Activated naive CD4-positive, alpha-beta T cell treated with anti-CD3 and anti-CD28 coated beads, Interleukin-2, amount 10 ng/mL, durations not matched to agents 7 days and 5 days (primary cell): ENCODE data around the gene WWP2.
"Not testable (repeated sequence)": the region's sequence is repeated elsewhere in the genome, so short reads cannot be mapped to it uniquely, and the experiment has no call there.

Experiments
- CTCF ChIA-PET: fragments of 350-600 bp; sonication (Branson Sonifier 250); formaldehyde crosslinking; loops from one replicate; lab custom pipeline; 2021; ENCODE audit warnings: antibody characterized with exemption; lab: Charles Lee
- DNase-seq: peaks from one replicate; pipeline ENCODE4 v3.0.0-alpha.2; 2020
- H3K27ac Mint-ChIP-seq: one replicate; pipeline ENCODE4 v1.8.0; 2021; ENCODE audit warnings: mild to moderate bottlenecking, moderate library complexity, mixed read lengths
- H3K27me3 Mint-ChIP-seq: one replicate; pipeline ENCODE4 v1.8.0; 2021; ENCODE audit warnings: mild to moderate bottlenecking, mixed read lengths
- H3K36me3 Mint-ChIP-seq: one replicate; pipeline ENCODE4 v1.8.0; 2021; ENCODE audit warnings: mixed read lengths
- H3K4me1 Mint-ChIP-seq: one replicate; pipeline ENCODE4 v1.8.0; 2021; ENCODE audit warnings: mixed read lengths
- H3K4me3 Mint-ChIP-seq: one replicate; pipeline ENCODE4 v1.8.0; 2021; ENCODE audit warnings: mild to moderate bottlenecking, moderate library complexity, mixed read lengths
- H3K9me3 Mint-ChIP-seq: one replicate; pipeline ENCODE4 v1.8.0; 2021; ENCODE audit warnings: mixed read lengths

The WWP2 gene

DNA sequence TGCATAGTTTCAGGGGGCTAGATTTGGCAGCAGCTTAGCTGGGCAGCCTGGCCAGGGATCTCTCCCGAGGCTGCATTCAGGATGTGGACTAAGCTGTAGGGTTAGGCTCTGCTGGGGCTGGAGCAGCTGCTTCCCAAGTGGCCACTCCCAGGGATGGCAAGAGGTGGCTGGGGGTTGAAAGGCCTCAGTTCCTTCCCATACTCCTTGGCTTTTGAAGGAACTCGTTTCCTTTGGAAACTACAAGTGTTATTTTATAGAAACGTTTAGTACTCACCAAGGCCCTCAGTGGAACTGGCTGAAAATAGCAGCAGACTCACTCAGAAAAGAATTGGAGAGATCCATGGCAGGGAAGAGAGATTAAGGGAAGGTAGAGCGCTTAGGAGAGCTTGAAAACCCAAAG, 76.4 kb downstream of the WWP2 start:
- H3K27ac Mint-ChIP-seq = no peak overlapping the region
- H3K4me3 Mint-ChIP-seq = no peak overlapping the region
- peaks cover 5% of the 10 kb centered on the region for H3K4me1 Mint-ChIP-seq
- H3K36me3 Mint-ChIP-seq = peaks cover 29% of the 10 kb centered on the region
- no peaks in the 10 kb centered on the region for H3K9me3 Mint-ChIP-seq
- CTCF ChIA-PET = no interaction called here
- no peaks in the 10 kb centered on the region for H3K27me3 Mint-ChIP-seq
- DNase-seq = no peak

DNA sequence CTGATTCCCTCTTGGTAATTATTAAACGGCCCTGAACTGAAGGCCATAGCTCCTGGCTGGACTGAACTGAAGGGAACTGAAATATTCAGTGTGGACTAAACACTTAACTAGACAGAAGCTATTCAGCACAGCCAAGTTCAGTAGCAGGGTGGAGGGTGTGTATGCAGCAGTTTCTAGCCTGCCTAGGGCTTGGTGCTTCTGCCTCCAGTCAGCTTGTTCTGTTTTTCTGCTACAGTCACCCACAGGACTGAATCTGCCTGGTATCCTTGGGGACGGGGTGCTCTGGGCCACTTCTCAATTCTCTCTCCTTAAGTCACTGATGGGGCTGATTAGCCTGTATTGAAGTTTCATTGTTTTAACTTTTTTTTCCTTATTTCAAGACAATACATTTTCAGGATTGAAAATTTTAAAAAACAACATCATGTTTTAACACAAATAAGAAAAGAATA, 77.1 kb downstream of the WWP2 start:
- peaks cover 34% of the 10 kb centered on the region for H3K36me3 Mint-ChIP-seq
- no peaks in the 10 kb centered on the region for H3K9me3 Mint-ChIP-seq
- no peak for DNase-seq
- H3K27me3 Mint-ChIP-seq = no peaks in the 10 kb centered on the region
- H3K27ac Mint-ChIP-seq = no peak overlapping the region
- peaks cover under 1% of the 10 kb centered on the region for H3K4me1 Mint-ChIP-seq
- CTCF ChIA-PET = no interaction called here
- no peak overlapping the region for H3K4me3 Mint-ChIP-seq

DNA sequence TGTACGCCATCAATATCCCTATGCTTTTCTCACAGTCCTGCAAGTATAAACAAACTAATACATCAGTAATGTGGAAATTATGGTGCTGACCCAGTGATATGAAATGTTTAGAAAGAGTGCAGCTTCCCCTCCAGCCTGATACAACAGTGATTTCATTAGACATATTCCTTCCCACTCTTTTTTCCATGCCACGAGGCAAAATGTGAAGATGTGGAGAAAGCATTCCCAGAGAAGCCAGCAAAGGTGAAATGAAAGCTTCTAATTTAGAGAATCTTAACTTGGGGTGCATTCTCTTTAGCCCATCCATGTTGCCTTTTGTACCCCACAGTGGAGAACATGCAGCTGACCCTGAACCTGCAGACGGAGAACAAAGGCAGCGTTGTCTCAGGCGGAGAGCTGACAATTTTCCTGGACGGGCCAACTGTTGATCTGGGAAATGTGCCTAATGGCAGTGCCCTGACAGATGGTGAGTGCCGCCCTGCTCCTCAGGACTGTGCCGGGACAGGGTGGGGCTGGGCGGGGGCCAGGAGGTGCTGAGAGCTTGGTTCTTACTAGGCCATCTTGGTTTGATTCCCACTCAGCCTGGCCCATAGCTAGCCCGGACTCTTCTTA, 77.8 kb downstream of the WWP2 start:
- CTCF ChIA-PET = no interaction called here
- Mint-ChIP-seq H3K36me3 (peaks cover 34% of the 10 kb centered on the region), H3K27me3 (no peaks in the 10 kb centered on the region), H3K27ac (no peak overlapping the region), H3K4me1 (no peaks in the 10 kb centered on the region), H3K4me3 (no peak overlapping the region), H3K9me3 (no peaks in the 10 kb centered on the region)
- DNase-seq = no peak

GRCh38 chr16:69840975-69841374, 78.8 kb downstream of the WWP2 start:
- peaks cover 36% of the 10 kb centered on the region for H3K36me3 Mint-ChIP-seq
- CTCF ChIA-PET = no interaction called here
- no peak for DNase-seq
- H3K27me3 Mint-ChIP-seq = no peaks in the 10 kb centered on the region
- no peaks in the 10 kb centered on the region for H3K9me3 Mint-ChIP-seq
- no peaks in the 10 kb centered on the region for H3K4me1 Mint-ChIP-seq
- H3K4me3 Mint-ChIP-seq = no peak overlapping the region
- H3K27ac Mint-ChIP-seq = no peak overlapping the region

DNA sequence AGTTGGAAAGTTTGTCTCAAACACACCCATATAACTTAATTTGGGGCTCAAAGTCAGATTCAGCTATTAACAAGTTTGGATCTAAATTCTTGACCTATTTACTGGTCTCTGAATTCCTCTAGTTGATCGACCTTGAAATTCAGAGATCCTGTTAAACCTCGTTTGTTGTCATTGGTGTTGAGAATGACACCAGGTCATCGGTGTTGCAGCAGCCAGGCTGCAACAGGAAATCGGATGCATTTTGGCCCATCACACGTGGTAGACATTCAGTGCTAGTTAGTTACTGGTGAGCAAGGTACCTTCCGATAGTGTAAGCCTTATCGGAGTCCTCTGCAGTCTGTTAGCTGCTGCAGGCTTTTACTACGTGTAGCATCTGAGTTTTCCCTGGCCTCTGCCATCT, 82.3 kb downstream of the WWP2 start:
- Mint-ChIP-seq H3K27me3 (no peaks in the 10 kb centered on the region), H3K4me1 (no peaks in the 10 kb centered on the region), H3K4me3 (no peak overlapping the region), H3K9me3 (no peaks in the 10 kb centered on the region), H3K27ac (no peak overlapping the region), H3K36me3 (peaks cover 33% of the 10 kb centered on the region)
- CTCF ChIA-PET = no interaction called here
- no peak for DNase-seq

GRCh38 chr16:69845181-69845580, 83.0 kb downstream of the WWP2 start:
- Mint-ChIP-seq H3K36me3 (peaks cover 29% of the 10 kb centered on the region), H3K4me1 (no peaks in the 10 kb centered on the region), H3K9me3 (no peaks in the 10 kb centered on the region), H3K27ac (no peak overlapping the region), H3K27me3 (no peaks in the 10 kb centered on the region), H3K4me3 (no peak overlapping the region)
- no peak for DNase-seq
- CTCF ChIA-PET = no interaction called here

GRCh38 chr16:69847643-69848042, 85.5 kb downstream of the WWP2 start:
- no peak overlapping the region for H3K27ac Mint-ChIP-seq
- peaks cover 15% of the 10 kb centered on the region for H3K36me3 Mint-ChIP-seq
- CTCF ChIA-PET = no interaction called here

GRCh38 chr16:69848637-69849545, 86.8 kb downstream of the WWP2 start:
- CTCF ChIA-PET = no interaction called here
- H3K9me3 Mint-ChIP-seq = no peaks in the 10 kb centered on the region
- H3K27me3 Mint-ChIP-seq = no peaks in the 10 kb centered on the region
- no peak overlapping the region for H3K4me3 Mint-ChIP-seq
- no peaks in the 10 kb centered on the region for H3K4me1 Mint-ChIP-seq
- DNase-seq = no peak
- H3K36me3 Mint-ChIP-seq = peaks cover 15% of the 10 kb centered on the region
- H3K27ac Mint-ChIP-seq = no peak overlapping the region

More at GRCh38 chr16:69847643-69848042, 85.5 kb downstream of the WWP2 start:
- H3K9me3 Mint-ChIP-seq = no peaks in the 10 kb centered on the region
- H3K4me3 Mint-ChIP-seq = no peak overlapping the region
- H3K27me3 Mint-ChIP-seq = no peaks in the 10 kb centered on the region
- H3K4me1 Mint-ChIP-seq = no peaks in the 10 kb centered on the region
- no peak for DNase-seq

GRCh38 chr16:69851491-69852240, 89.5 kb downstream of the WWP2 start:
- peaks cover 8% of the 10 kb centered on the region for H3K36me3 Mint-ChIP-seq
- H3K4me3 Mint-ChIP-seq = no peak overlapping the region
- no peak for DNase-seq
- no peaks in the 10 kb centered on the region for H3K9me3 Mint-ChIP-seq
- H3K27ac Mint-ChIP-seq = no peak overlapping the region
- CTCF ChIA-PET = no interaction called here
- no peaks in the 10 kb centered on the region for H3K27me3 Mint-ChIP-seq
- H3K4me1 Mint-ChIP-seq = no peaks in the 10 kb centered on the region

DNA sequence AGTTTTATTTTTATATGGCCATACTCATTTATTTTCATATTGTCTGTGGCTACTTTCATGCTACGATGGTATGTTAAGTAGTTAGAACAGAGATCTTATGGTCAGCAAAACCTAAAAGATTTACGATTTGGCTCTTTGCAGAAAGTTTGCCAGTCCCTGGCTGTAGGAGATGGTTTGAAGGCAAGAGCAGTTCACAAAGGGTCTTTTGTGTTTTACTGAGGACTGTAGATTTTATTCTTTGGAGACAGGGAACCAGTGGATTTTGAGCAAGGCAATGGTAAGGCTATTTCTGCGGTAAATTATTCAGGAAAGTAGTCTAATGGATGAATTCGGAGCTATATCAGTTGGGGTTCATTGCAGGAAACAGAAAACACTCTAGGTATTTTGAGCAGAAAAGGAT, 90.7 kb downstream of the WWP2 start:
- CTCF ChIA-PET = no interaction called here

DNA sequence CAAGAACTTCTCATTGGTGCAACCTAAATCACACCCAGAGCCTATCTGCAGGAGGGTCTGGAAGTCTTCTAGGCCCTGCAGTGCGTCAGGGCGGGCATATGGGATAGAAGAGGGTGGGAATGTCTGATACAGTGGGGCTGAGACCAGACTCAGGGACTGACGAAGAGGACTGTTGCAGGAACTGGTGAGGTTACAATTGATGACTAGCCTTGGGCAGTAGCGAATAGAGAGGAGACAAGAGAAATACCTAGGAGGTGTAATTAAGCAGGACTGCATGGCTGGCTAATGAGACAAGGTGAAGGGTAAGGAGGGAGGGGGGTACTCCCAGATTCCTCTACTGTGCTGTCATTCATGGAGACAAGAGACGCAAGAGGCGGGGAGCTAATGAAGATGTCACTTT, 91.3 kb downstream of the WWP2 start:
- Mint-ChIP-seq H3K36me3 (peaks cover 9% of the 10 kb centered on the region), H3K27ac (no peak overlapping the region), H3K4me3 (no peak overlapping the region), H3K9me3 (no peaks in the 10 kb centered on the region), H3K4me1 (peaks cover 7% of the 10 kb centered on the region), H3K27me3 (no peaks in the 10 kb centered on the region)
- no peak for DNase-seq
- CTCF ChIA-PET = no interaction called here

More for the DNA sequence above, 90.7 kb downstream of the WWP2 start:
- no peak for DNase-seq
- H3K36me3 Mint-ChIP-seq = peaks cover 8% of the 10 kb centered on the region
- no peak overlapping the region for H3K4me3 Mint-ChIP-seq
- no peaks in the 10 kb centered on the region for H3K27me3 Mint-ChIP-seq
- no peak overlapping the region for H3K27ac Mint-ChIP-seq
- peaks cover 2% of the 10 kb centered on the region for H3K4me1 Mint-ChIP-seq
- no peaks in the 10 kb centered on the region for H3K9me3 Mint-ChIP-seq

DNA sequence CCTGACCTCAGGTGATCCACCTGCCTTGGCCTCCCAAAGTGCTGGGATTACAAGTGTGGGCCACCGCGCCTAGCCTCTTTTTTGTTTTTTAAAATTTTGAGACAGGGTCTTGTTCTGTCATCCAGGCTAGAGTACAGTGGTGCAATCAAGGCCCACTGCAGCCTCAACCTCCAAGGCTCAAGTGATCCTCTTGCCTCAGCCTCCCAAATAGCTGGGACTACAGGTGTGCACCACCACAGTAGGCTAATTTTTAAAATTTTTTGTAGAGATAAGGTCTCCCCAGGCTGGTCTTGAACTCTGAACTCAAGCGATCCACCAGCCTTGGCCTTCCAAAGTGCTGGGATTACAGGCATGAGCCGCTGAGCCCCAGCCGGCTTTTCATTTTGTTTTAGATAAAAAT, 92.6 kb downstream of the WWP2 start:
- H3K27ac Mint-ChIP-seq, H3K9me3 Mint-ChIP-seq, H3K4me3 Mint-ChIP-seq, CTCF ChIA-PET, DNase-seq, H3K27me3 Mint-ChIP-seq: not testable (repeated sequence)
- Mint-ChIP-seq H3K4me1 (peaks cover 11% of the 10 kb centered on the region), H3K36me3 (peaks cover 14% of the 10 kb centered on the region)

GRCh38 chr16:69855592-69855991, 93.5 kb downstream of the WWP2 start:
- CTCF ChIA-PET = no interaction called here
- Mint-ChIP-seq H3K9me3 (no peaks in the 10 kb centered on the region), H3K4me1 (peaks cover 12% of the 10 kb centered on the region), H3K27ac (no peak overlapping the region), H3K4me3 (no peak overlapping the region), H3K27me3 (no peaks in the 10 kb centered on the region), H3K36me3 (peaks cover 12% of the 10 kb centered on the region)
- DNase-seq = no peak
